ENCODE results near the gene C4orf33.

Gene C4orf33

DNA sequence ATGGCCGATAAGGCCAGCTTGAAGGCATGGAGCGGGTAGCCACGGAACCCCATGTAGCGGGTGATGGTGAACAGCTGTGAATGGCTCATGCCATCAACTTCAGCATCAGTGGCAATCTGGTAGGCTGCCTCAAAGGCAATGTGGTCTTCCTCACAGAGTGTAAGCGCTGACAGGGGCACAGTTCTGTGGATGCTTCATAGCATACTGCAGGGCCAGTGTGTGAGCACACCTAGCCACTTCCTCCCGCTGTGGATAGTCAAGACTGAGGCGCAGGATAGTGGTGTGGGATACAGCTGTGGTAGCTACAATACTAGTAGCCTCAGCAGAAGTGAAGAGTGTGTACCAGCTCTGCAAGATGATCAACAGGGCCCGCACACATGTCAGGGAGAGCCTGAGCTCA lies 40.5 kb downstream of the C4orf33 start:
- TF ChIP-seq EZH2phosphoT487 (IDR thresholded peaks at IDR 0.05; ENCODE audit: low read depth), result no peak
- TF ChIP-seq, protein P1, sequence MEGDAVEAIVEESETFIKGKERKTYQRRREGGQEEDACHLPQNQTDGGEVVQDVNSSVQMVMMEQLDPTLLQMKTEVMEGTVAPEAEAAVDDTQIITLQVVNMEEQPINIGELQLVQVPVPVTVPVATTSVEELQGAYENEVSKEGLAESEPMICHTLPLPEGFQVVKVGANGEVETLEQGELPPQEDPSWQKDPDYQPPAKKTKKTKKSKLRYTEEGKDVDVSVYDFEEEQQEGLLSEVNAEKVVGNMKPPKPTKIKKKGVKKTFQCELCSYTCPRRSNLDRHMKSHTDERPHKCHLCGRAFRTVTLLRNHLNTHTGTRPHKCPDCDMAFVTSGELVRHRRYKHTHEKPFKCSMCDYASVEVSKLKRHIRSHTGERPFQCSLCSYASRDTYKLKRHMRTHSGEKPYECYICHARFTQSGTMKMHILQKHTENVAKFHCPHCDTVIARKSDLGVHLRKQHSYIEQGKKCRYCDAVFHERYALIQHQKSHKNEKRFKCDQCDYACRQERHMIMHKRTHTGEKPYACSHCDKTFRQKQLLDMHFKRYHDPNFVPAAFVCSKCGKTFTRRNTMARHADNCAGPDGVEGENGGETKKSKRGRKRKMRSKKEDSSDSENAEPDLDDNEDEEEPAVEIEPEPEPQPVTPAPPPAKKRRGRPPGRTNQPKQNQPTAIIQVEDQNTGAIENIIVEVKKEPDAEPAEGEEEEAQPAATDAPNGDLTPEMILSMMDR (IDR thresholded peaks at IDR 0.05; ENCODE audit: low read depth, low read length), result no peak
- H3K79me2 ChIP-seq (ENCODE audit: low read length), result no peaks in the 10 kb centered on the region
- no peaks in the 10 kb centered on the region for H3K27me3 ChIP-seq (ENCODE audit: low read depth, low read length)
- no peaks in the 10 kb centered on the region for H3K4me1 ChIP-seq (ENCODE audit: low read length)
- no peaks in the 10 kb centered on the region for H3K36me3 ChIP-seq (replicated peaks; ENCODE audit: low read depth, low read length)
- H3K9me3 ChIP-seq (ENCODE audit: insufficient read depth, low read length), result no peaks in the 10 kb centered on the region
- no peaks in the 10 kb centered on the region for H4K20me1 ChIP-seq (ENCODE audit: insufficient read depth, low read length)
- no peak overlapping the region for H3K4me3 ChIP-seq (ENCODE audit: low read length)
- H2AFZ ChIP-seq (ENCODE audit: low read depth, low read length), result no peak overlapping the region
- H3K9ac ChIP-seq (ENCODE audit: low read length), result no peak overlapping the region
- H3K4me2 ChIP-seq (ENCODE audit: low read length), result no peak overlapping the region
- no peak overlapping the region for H3K27ac ChIP-seq (ENCODE audit: low read length)

DNA sequence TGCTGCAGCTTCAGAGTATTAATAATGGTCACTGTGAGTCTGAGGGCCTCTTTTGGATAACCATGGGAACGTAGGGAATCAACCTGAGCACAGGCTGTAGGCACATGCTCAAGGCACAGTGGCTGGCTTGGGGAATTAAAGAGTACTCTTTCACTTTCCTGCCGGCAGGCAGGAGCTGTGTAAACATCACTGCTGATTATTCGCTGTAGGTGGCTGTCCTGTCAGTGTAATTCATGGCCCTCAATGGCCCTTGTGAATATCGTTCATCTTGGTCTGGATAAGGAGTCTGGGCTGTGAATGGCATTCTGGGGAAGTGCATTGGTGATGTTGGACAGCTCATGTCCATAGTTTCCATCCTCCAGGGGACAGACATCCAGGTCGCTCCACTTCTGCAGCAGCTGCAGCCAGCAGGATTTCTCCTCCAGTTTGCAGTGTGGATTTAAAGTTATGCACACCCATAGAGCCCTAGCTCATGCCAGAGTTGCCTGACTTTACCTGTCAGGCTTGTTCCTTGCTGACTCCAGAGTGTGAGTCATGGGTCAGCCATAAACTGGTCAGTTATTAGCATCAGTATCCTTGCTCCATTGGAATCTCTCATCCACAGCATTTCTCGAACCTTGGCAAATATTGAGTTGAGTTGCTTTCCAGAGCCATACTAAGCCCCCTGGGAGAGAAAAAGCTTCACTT lies 43.0 kb downstream of the C4orf33 start:
- H3K27ac ChIP-seq (ENCODE audit: low read length), result no peak overlapping the region
- H4K20me1 ChIP-seq (ENCODE audit: insufficient read depth, low read length), result no peaks in the 10 kb centered on the region
- no peak overlapping the region for H3K4me2 ChIP-seq (ENCODE audit: low read length)
- no peaks in the 10 kb centered on the region for H3K9me3 ChIP-seq (ENCODE audit: insufficient read depth, low read length)
- TF ChIP-seq, protein P1 (IDR thresholded peaks at IDR 0.05; ENCODE audit: low read depth, low read length), result no peak
- TF ChIP-seq EZH2phosphoT487 (IDR thresholded peaks at IDR 0.05; ENCODE audit: low read depth), result no peak
- H3K27me3 ChIP-seq (ENCODE audit: low read depth, low read length), result no peaks in the 10 kb centered on the region
- H3K9ac ChIP-seq (ENCODE audit: low read length), result no peak overlapping the region
- no peaks in the 10 kb centered on the region for H3K36me3 ChIP-seq (replicated peaks; ENCODE audit: low read depth, low read length)
- H3K4me1 ChIP-seq (ENCODE audit: low read length), result no peaks in the 10 kb centered on the region
- H3K79me2 ChIP-seq (ENCODE audit: low read length), result no peaks in the 10 kb centered on the region
- H2AFZ ChIP-seq (ENCODE audit: low read depth, low read length), result no peak overlapping the region
- H3K4me3 ChIP-seq (ENCODE audit: low read length), result no peak overlapping the region

GRCh38 chr4:129140521-129140920 lies 44.6 kb downstream of the C4orf33 start:
- Histone ChIP-seq H3K9me3 (ENCODE audit: insufficient read depth, low read length) (no peaks in the 10 kb centered on the region), H3K4me3 (ENCODE audit: low read length) (no peak overlapping the region), H3K9ac (ENCODE audit: low read length) (no peak overlapping the region)

GRCh38 chr4:129143359-129143758 lies 47.4 kb downstream of the C4orf33 start:
- Histone ChIP-seq H3K4me2 (ENCODE audit: low read length) (no peak overlapping the region), H3K4me3 (ENCODE audit: low read length) (no peak overlapping the region), H3K4me1 (ENCODE audit: low read length) (no peaks in the 10 kb centered on the region), H4K20me1 (ENCODE audit: insufficient read depth, low read length) (no peaks in the 10 kb centered on the region), H2AFZ (ENCODE audit: low read depth, low read length) (no peak overlapping the region), H3K27me3 (ENCODE audit: low read depth, low read length) (no peaks in the 10 kb centered on the region), H3K9ac (ENCODE audit: low read length) (no peak overlapping the region), H3K27ac (ENCODE audit: low read length) (no peak overlapping the region), H3K9me3 (ENCODE audit: insufficient read depth, low read length) (no peaks in the 10 kb centered on the region), H3K79me2 (ENCODE audit: low read length) (no peaks in the 10 kb centered on the region), H3K36me3 (replicated peaks; ENCODE audit: low read depth, low read length) (no peaks in the 10 kb centered on the region)
- TF ChIP-seq EZH2phosphoT487 (IDR thresholded peaks at IDR 0.05; ENCODE audit: low read depth), result no peak
- TF ChIP-seq, protein P1 (IDR thresholded peaks at IDR 0.05; ENCODE audit: low read depth, low read length), result no peak

More at GRCh38 chr4:129140521-129140920, 44.6 kb downstream of the C4orf33 start:
- Histone ChIP-seq H4K20me1 (ENCODE audit: insufficient read depth, low read length) (no peaks in the 10 kb centered on the region), H2AFZ (ENCODE audit: low read depth, low read length) (no peak overlapping the region), H3K79me2 (ENCODE audit: low read length) (no peaks in the 10 kb centered on the region), H3K36me3 (replicated peaks; ENCODE audit: low read depth, low read length) (no peaks in the 10 kb centered on the region), H3K4me2 (ENCODE audit: low read length) (no peak overlapping the region), H3K4me1 (ENCODE audit: low read length) (no peaks in the 10 kb centered on the region), H3K27me3 (ENCODE audit: low read depth, low read length) (no peaks in the 10 kb centered on the region), H3K27ac (ENCODE audit: low read length) (no peak overlapping the region)
- no peak for TF ChIP-seq EZH2phosphoT487 (IDR thresholded peaks at IDR 0.05; ENCODE audit: low read depth)
- TF ChIP-seq, protein P1 (IDR thresholded peaks at IDR 0.05; ENCODE audit: low read depth, low read length), result peak; percentile 42
